Loucy (cell line): Measurements from ENCODE around the gene CDX2.

Source experiments
- CTCF ChIP-seq: fragments of 200-600 bp; sonication (generic); conservative IDR thresholded peaks from 2 replicates; pipeline ENCODE4 v1.5.1; 2014; ENCODE audit warnings: mild to moderate bottlenecking, antibody characterized with exemption, low read length
- EZH2phosphoT487 ChIP-seq: fragments of 200-600 bp; IDR thresholded peaks from 2 replicates; pipeline ENCODE4 v1.6.1; 2018; ENCODE audit warnings: antibody characterized with exemption, mild to moderate bottlenecking, moderate library complexity, borderline replicate concordance

GRCh38 chr13:27980280-27980998 is 11.3 kb upstream of the CDX2 start:
- TF ChIP-seq CTCF (no peak), EZH2phosphoT487 (no peak)
